Smooth muscle cell of the coronary artery (primary cell): ENCODE measurements around the gene RBM7. TPM values are rescaled to one million over a fixed set of nuclear protein-coding genes. Genes with fewer than 3 reads are reported as not detected.

Experiments used
- total RNA-seq: library from RNA; depleted of rRNA; stranded (reverse); fragments of >200 nt; gene quantifications from 2 replicates; pipeline ENCODE4 v1.2.3, GENCODE V29; 2014; ENCODE audit warnings: low replicate concordance

The RBM7 gene, protein sequence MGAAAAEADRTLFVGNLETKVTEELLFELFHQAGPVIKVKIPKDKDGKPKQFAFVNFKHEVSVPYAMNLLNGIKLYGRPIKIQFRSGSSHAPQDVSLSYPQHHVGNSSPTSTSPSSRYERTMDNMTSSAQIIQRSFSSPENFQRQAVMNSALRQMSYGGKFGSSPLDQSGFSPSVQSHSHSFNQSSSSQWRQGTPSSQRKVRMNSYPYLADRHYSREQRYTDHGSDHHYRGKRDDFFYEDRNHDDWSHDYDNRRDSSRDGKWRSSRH
- 71.7 and 74.3 TPM in 2 replicates for total RNA-seq

DNA sequence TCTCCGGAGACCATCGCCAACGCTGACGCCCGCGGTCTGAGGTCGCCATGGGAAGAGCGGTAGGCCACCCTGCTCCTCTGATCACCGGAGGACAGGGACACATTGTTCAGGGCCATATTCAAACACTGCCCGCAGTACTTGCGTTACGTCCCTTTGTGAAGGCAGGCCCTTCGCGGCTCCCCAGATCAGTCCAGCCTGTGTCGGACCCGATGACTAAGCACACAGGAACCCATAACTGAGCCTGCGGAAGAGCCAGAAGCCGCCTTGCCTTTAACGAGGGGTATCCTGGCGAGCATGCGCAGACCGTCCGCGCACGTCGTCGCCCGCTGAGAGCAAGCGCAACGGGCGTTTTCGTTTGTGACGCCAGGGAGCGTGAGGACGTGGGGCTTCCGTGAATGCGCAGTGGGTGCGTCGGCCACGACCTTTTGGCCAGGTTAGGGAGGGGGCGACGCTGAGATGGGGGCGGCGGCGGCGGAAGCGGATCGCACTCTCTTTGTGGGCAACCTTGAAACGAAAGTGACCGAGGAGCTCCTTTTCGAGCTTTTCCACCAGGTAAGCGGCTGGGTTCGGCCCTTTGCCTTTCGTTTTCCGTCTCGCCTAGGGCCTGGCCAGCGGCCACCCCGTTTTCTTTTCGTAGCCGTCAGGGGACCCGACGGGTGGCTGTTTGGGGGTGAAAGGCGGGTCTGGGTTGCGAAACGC is at the start of gene RBM7, which contains the start of gene C11orf71:
TSS of gene RBM7 (plus strand) at position 451 of the 699 bp plus-strand sequence. CDS start at position 457, 6 bp downstream.
TSS of gene C11orf71 (minus strand) at position 296 of the 699 bp plus-strand sequence. CDS start at position 116, 180 bp downstream.

GRCh38 chr11:114439229-114440120 is 39.0 kb downstream of the RBM7 start, which contains the start of gene REXO2:
TSS of gene REXO2 (plus strand) at chr11:114439467. CDS start at chr11:114439529, 62 bp downstream.

Other genes with a start within 250 kb of the RBM7 start
- gene NNMT, start 104.3 kb upstream of the RBM7 start, total RNA-seq, result 782 and 1,011 TPM in 2 replicates
- 6.8 and 8.3 TPM in 2 replicates for gene C11orf71, start 155 bp upstream of the RBM7 start, total RNA-seq
- 294 and 452 TPM in 2 replicates for gene REXO2, start 38.8 kb downstream of the RBM7 start, total RNA-seq
- not detected in 2 replicates for gene NXPE1, start 159.2 kb downstream of the RBM7 start, total RNA-seq
- not detected in 2 replicates for gene NXPE4, start 195.1 kb downstream of the RBM7 start, total RNA-seq